ENCODE data around the gene LCT.

The LCT gene

GRCh38 chr2:135741043-135741394 lies 96.0 kb downstream of the LCT start:
- DNase-seq, result no peak

GRCh38 chr2:135740206-135740605 lies 96.8 kb downstream of the LCT start:
- DNase-seq, result no peak

Measured in EL (cell line).